Panc1 (cell line): ENCODE results near the gene MYO5B.

Source experiments
- POLR2AphosphoS5 ChIP-seq: IDR thresholded peaks from 2 replicates; pipeline ENCODE4 v1.6.1; 2012; ENCODE audit warnings: mild to moderate bottlenecking, low read depth, low read length, moderate library complexity
- REST ChIP-seq, 2 experiments: IDR thresholded peaks; 2 replicates each; pipeline ENCODE4 v1.6.1; 2011 to 2012; ENCODE audit warnings: low read depth in 2 of 2, control low read depth in 1 of 2, low read length in 1 of 2, mild to moderate bottlenecking in 1 of 2, moderate library complexity in 1 of 2; ENCODE audit not compliant: insufficient read depth in 1 of 2
- SIN3A ChIP-seq: IDR thresholded peaks from 2 replicates; pipeline ENCODE4 v1.6.1; 2012; ENCODE audit warnings: low read depth, mild to moderate bottlenecking, low read length, moderate library complexity, borderline replicate concordance; ENCODE audit not compliant: insufficient read depth
- TCF7L2 ChIP-seq: IDR thresholded peaks from 2 replicates; pipeline ENCODE4 v1.6.1; 2011; ENCODE audit warnings: mild to moderate bottlenecking, low read depth, low read length, inconsistent platforms
- TF ChIP-seq, protein P1 (sequence below): fragments of 450-650 bp; IDR thresholded peaks from 2 replicates; pipeline ENCODE4 v1.5.1; 2017; ENCODE audit warnings: mild to moderate bottlenecking

DNA sequence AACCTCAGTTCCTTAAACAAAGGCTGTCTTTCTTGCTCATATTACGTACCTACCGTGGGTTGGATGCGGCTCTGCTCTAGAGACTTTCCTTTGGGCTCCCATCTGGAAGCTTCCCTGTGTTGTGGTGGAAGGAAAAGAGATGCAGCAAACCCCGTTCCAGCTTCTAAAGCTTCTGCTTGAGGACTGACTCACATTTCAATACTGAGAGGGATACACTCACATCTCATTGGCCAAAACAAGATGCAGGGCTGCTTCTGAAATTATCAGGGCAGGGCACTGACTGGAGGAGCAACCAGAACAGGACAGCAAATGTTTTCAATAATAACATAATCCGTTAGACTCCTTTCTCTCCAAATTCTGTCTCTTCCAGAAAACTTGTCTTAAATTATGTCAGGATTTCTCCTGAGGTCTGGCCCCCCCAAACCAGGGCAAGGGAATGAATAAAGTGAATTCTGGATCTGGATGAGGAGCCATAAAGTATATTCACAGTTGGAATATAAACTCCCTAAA is 4.5 kb upstream of the MYO5B start:
- TF ChIP-seq, protein P1, sequence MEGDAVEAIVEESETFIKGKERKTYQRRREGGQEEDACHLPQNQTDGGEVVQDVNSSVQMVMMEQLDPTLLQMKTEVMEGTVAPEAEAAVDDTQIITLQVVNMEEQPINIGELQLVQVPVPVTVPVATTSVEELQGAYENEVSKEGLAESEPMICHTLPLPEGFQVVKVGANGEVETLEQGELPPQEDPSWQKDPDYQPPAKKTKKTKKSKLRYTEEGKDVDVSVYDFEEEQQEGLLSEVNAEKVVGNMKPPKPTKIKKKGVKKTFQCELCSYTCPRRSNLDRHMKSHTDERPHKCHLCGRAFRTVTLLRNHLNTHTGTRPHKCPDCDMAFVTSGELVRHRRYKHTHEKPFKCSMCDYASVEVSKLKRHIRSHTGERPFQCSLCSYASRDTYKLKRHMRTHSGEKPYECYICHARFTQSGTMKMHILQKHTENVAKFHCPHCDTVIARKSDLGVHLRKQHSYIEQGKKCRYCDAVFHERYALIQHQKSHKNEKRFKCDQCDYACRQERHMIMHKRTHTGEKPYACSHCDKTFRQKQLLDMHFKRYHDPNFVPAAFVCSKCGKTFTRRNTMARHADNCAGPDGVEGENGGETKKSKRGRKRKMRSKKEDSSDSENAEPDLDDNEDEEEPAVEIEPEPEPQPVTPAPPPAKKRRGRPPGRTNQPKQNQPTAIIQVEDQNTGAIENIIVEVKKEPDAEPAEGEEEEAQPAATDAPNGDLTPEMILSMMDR = no peak
- TF ChIP-seq SIN3A (no peak), POLR2AphosphoS5 (no peak), TCF7L2 (no peak), REST (IDR thresholded peaks at IDR 0.05; ENCODE audit: insufficient read depth in 1 of 2, low read depth in 2 of 2, low read length in 1 of 2) (no peak)
